Measurements from ENCODE around the gene CRYGB.
"Not testable (repeated sequence)": the region's sequence is repeated elsewhere in the genome, so short reads cannot be mapped to it uniquely, and the experiment has no call there.

CRYGB gene

GRCh38 chr2:208142240-208142924 lies 3.6 kb downstream of the CRYGB start:
- no peak overlapping the region for H3K4me3 ChIP-seq (ENCODE audit: low read depth, low read length)
- TF ChIP-seq CTCF (IDR thresholded peaks at IDR 0.05; ENCODE audit: borderline replicate concordance, insufficient read depth, low read depth, low read length), result no peak

- H3K4me3 ChIP-seq (ENCODE audit: low read depth, low read length), result no peak overlapping the region
- no peak for TF ChIP-seq CTCF (IDR thresholded peaks at IDR 0.05; ENCODE audit: borderline replicate concordance, insufficient read depth, low read depth, low read length)
These were observed 6.5 kb downstream of the CRYGB start for GRCh38 chr2:208139447-208139846.

GRCh38 chr2:208138334-208138733 lies 7.6 kb downstream of the CRYGB start:
- H3K4me3 ChIP-seq (ENCODE audit: low read depth, low read length), result not testable (repeated sequence)

- H3K4me3 ChIP-seq (ENCODE audit: low read depth, low read length), result no peak overlapping the region
- TF ChIP-seq CTCF (IDR thresholded peaks at IDR 0.05; ENCODE audit: borderline replicate concordance, insufficient read depth, low read depth, low read length), result no peak
These were observed 9.3 kb downstream of the CRYGB start for GRCh38 chr2:208136716-208137094.

GRCh38 chr2:208135794-208136715 lies 9.9 kb downstream of the CRYGB start:
- TF ChIP-seq CTCF (IDR thresholded peaks at IDR 0.05; ENCODE audit: borderline replicate concordance, insufficient read depth, low read depth, low read length), result no peak
- H3K4me3 ChIP-seq (ENCODE audit: low read depth, low read length), result no peak overlapping the region

- no peak for TF ChIP-seq CTCF (IDR thresholded peaks at IDR 0.05; ENCODE audit: borderline replicate concordance, insufficient read depth, low read depth, low read length)
- no peak overlapping the region for H3K4me3 ChIP-seq (ENCODE audit: low read depth, low read length)
These were observed 10.9 kb downstream of the CRYGB start for GRCh38 chr2:208134928-208135586.

GRCh38 chr2:208130712-208131110 lies 15.2 kb downstream of the CRYGB start:
- no peak for TF ChIP-seq CTCF (IDR thresholded peaks at IDR 0.05; ENCODE audit: borderline replicate concordance, insufficient read depth, low read depth, low read length)
- no peak overlapping the region for H3K4me3 ChIP-seq (ENCODE audit: low read depth, low read length)

Data from GM12875 (cell line).